Brain microvascular endothelial cell (primary cell): ENCODE data around the gene UBXN1.

ENCODE experiments used
- DNase-seq: peaks from one replicate; pipeline ENCODE4 v3.0.0-alpha.2; 2020
- H3K27ac ChIP-seq: fragments of 250-450 bp; sonication (Bioruptor Pico); 2 replicates; pipeline ENCODE4 v1.5.1; 2020; ENCODE audit warnings: mild to moderate bottlenecking, moderate library complexity
- H3K27me3 ChIP-seq: fragments of 250-450 bp; sonication (Bioruptor Pico); replicated peaks from 2 replicates; pipeline ENCODE4 v1.5.1; 2020; ENCODE audit warnings: mild to moderate bottlenecking
- H3K36me3 ChIP-seq: fragments of 250-450 bp; sonication (Bioruptor Pico); replicated peaks from 2 replicates; pipeline ENCODE4 v1.5.1; 2020; ENCODE audit warnings: mild to moderate bottlenecking
- H3K4me3 ChIP-seq: 2 replicates; pipeline ENCODE4 v1.5.1; 2011; ENCODE audit warnings: low read depth, mild to moderate bottlenecking, control low read depth, low read length, moderate library complexity
- in situ Hi-C: cut with HindIII; loops from 2 replicates; pipeline ENCODE4 v1.10.0; 2017; ENCODE audit warnings: low sequenced_read_pairs, low pct_ligation_motif_present
- TF ChIP-seq, protein P1 (sequence below): IDR thresholded peaks from 2 replicates; pipeline ENCODE4 v1.5.1; 2011; ENCODE audit warnings: low read depth, mild to moderate bottlenecking, moderate library complexity, low read length, control low read depth, inconsistent platforms; ENCODE audit errors: missing control alignments

UBXN1 gene

GRCh38 chr11:62726156-62726914, 47.5 kb upstream of the UBXN1 start:
- Histone ChIP-seq H3K36me3 (peaks cover 33% of the 10 kb centered on the region), H3K27ac (peak overlapping the region; percentile 95), H3K4me3 (peak overlapping the region; percentile 93), H3K27me3 (no peaks in the 10 kb centered on the region)
- DNase-seq = no peak
- in situ Hi-C loops = no loop called here
- TF ChIP-seq, protein P1, sequence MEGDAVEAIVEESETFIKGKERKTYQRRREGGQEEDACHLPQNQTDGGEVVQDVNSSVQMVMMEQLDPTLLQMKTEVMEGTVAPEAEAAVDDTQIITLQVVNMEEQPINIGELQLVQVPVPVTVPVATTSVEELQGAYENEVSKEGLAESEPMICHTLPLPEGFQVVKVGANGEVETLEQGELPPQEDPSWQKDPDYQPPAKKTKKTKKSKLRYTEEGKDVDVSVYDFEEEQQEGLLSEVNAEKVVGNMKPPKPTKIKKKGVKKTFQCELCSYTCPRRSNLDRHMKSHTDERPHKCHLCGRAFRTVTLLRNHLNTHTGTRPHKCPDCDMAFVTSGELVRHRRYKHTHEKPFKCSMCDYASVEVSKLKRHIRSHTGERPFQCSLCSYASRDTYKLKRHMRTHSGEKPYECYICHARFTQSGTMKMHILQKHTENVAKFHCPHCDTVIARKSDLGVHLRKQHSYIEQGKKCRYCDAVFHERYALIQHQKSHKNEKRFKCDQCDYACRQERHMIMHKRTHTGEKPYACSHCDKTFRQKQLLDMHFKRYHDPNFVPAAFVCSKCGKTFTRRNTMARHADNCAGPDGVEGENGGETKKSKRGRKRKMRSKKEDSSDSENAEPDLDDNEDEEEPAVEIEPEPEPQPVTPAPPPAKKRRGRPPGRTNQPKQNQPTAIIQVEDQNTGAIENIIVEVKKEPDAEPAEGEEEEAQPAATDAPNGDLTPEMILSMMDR = no peak

GRCh38 chr11:62725646-62726045, 46.8 kb upstream of the UBXN1 start:
- in situ Hi-C loops = no loop called here
- H3K27me3 ChIP-seq = no peaks in the 10 kb centered on the region
- H3K36me3 ChIP-seq = peaks cover 33% of the 10 kb centered on the region
- DNase-seq = no peak
- TF ChIP-seq, protein P1 = no peak
- H3K27ac ChIP-seq = peak overlapping the region; percentile 95
- peak overlapping the region; percentile 93 for H3K4me3 ChIP-seq

DNA sequence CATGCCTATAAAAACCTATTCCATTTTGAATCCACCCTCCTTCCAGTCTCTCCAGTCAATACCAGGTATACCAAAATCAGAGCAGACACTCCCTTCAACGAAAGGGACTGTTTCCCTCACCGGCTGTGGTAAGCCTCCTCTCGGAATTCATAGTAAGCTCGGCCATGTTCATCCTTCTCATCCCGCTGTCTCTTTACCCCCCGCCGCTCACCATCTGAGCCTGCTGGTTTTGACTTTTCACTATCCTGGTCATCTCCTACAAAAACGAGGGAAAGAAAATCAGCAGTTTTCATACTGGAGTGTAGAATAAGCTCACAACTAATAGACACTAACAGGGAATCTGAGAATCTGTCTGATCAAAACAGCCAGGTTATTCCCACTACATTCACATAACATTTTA, 45.3 kb upstream of the UBXN1 start:
- peak overlapping the region; percentile 18 for H3K4me3 ChIP-seq
- TF ChIP-seq, protein P1 = no peak
- in situ Hi-C loops = no loop called here
- H3K27ac ChIP-seq = no peak overlapping the region
- H3K27me3 ChIP-seq = no peaks in the 10 kb centered on the region
- peaks cover 44% of the 10 kb centered on the region for H3K36me3 ChIP-seq
- no peak for DNase-seq

DNA sequence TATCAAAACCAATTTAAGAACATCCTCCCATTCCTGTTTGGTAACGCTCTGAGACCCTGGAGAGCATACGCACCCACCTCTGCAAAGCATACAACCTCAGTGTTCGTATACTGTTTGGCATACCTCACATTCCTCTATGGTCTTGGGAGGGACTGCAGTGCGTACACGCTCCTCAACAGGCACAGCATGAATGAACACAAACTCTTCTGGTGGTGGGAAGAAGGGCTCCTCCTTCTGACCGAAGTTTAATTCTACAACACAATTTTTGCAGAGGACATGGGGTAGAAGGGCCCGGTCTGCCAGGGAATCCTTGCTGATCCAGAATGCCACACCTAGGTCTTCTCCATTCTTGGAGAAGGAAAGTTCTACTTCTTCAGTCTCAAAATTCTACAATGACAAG, 43.1 kb upstream of the UBXN1 start:
- Histone ChIP-seq H3K36me3 (peaks cover 63% of the 10 kb centered on the region), H3K4me3 (no peak overlapping the region), H3K27me3 (no peaks in the 10 kb centered on the region), H3K27ac (no peak overlapping the region)
- DNase-seq = peak; percentile 34
- in situ Hi-C loops = no loop called here
- TF ChIP-seq, protein P1 = peak; percentile 29

DNA sequence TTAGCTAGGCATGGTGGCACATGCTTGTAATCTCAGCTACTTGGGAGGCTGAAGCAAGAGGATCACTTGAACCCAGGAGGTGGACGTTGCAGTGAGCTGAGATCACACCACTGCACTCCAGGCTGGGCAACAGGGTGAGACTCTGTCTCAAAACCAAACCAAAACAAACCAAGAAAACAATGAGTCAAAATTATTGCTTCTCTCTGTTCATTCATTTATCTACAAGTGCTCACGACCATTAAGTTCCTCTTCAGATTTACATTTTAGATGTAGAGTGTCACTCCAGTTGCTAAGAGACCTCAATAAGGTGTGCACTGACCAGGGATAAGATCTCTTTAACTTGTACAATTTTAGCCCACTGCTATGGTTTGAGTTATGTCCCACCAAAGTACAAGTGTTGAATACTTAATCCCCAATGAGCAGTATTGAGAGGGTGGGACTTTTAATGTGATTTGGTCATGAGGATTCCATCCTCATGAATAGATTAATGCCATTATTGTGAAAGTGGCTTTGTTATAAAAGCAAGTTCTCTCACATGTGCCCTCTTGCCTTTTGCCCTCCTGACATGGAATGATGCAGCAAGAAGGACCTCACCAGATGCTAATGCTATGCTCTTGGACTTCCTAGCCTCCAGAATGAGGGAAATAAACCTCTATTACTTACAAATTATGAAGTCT, 40.6 kb upstream of the UBXN1 start:
- Histone ChIP-seq H3K27me3 (no peaks in the 10 kb centered on the region), H3K4me3 (no peak overlapping the region), H3K36me3 (peaks cover 86% of the 10 kb centered on the region), H3K27ac (no peak overlapping the region)
- DNase-seq = no peak
- TF ChIP-seq, protein P1 = no peak
- in situ Hi-C loops = no loop called here
